Activated CD4-positive, alpha-beta T cell treated with anti-CD3 and anti-CD28 coated beads, Interleukin-10, Interleukin-2, amounts not matched to agents 100 ng/mL and 50 ng/mL, durations not matched to agents 16 hours and 8 hours (primary cell): ENCODE data around the gene TMEM45A.
"Not testable (repeated sequence)": the region's sequence is repeated elsewhere in the genome, so short reads cannot be mapped to it uniquely, and the experiment has no call there.

Experiments
- DNase-seq: peaks from one replicate; pipeline ENCODE4 v3.0.0-alpha.2; 2020

Gene TMEM45A

DNA sequence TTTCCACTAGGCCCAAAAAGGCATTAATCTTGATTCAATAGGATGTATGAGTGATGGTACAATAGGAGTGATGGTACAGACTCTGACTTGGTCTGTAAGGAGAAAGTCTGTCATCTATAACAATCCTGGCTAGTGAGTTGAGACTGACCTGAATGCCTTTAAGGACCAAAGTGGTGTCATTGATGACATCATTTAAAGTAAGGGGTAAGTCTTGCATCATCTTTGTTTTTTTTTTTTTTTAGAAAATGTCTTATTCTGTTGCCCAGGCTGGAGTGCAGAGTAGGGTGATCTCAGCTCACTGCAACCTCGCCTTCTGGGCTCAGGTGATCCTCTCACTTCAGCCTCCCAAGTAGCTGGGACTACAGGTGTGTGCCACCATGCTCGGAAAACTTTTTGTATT is 5.6 kb upstream of the TMEM45A start:
- DNase-seq = no peak

DNA sequence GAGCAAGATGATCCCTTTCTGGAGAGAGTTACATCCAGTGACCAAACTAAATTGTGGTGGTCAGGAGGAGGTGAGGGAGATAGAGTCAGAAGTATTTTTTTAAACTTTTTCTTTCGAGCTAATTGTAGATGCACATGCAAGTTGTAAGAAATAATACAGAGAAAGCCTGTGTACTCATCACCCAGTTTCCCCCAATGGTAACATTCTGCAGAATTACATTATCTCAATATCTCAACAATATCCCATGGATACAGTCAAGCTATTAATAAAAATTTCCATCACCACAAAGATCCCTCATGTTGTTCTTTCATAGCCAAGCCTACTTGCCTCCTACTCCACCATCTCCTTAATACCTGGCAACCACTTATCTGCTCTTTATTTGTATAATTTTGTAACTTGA is 3.3 kb upstream of the TMEM45A start:
- no peak for DNase-seq

DNA sequence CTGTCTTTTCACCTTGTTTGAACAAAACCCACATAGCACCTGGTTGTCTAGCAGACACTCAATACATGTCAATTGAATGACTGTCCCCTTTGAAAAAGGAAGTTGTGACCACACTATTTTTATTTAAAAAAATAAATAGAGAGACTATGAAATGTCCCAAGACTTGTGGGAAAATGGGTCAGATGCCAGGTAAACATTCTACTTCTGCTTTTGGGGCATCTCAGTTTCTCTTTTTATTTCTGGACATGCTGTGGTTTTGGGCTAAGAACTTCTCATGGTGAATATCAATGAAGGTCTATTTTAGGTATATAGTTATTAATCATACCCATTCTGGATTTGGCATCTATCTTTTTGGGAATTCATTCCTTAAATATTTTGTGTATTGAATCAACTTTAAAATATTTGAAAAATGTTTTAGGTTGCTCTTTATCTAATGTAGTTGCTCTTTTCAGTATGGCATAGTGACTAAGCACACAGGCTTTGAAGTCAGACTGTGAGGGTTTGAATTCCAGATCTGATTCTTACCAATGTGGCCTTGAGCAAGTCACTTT is 4.4 kb downstream of the TMEM45A start:
- DNase-seq = no peak

DNA sequence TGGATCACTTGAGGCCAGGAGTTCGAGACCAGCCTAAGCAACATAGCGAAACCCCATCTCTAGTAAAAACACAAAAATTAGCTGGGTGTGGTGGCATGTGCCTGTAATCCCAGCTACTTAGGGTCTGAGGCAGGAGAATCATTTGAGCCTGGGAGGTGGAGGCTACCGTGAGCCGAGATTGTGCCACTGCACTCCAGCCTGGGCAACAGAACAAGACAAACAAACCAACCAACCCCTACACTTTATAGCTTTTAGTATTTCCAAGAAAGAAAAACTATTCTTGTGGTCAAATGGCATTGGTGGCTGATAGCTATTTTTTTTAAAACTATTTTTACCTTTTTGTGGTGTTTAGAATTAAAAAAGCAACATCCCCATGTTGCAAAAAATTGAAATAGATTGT is 7.2 kb downstream of the TMEM45A start:
- DNase-seq = no peak

DNA sequence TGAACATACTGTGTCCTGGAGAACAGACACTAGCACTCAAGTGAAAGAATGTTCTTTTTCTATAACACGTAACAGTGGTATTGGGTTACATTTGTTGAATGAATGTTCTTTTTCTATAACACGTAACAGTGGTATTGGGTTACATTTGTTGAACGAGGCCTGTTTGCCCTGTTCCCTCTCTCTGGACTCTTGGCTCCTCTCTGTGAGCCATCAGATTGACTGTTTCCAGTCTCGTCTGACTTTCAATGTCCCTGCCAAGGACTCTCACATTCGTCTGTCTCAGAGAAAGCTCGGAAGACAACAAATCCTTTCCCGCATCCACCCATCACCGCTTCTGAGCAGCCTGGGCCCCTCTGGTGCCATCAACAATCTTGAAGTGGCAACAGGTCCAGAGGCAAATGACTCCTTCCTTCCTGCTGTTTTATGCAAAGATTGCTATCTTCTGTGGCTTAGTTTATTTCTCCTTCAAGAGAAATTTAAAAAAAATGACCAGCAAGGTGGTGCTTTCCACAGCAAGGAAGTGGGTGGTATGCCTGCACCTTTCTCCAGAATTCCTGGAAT is 8.0 kb downstream of the TMEM45A start:
- DNase-seq = no peak

DNA sequence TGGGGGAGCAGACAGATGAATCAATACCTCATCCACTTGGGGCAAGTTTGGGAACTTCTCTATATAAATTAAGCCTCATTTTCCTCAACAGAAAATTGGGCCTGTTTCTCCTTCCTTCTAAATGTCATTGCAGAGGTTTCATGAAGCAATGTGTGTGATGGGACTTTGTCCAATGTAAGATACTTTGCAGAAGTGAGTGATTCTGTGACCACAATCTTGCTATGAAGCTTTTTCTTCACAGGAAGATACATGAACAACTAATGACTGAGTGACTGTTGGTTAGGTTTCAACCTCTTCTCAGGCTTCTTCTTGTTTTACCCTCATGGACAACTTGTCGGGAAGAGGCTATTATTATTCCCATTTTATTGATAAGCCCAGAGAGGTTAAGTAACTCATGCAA is 11.0 kb downstream of the TMEM45A start:
- no peak for DNase-seq

DNA sequence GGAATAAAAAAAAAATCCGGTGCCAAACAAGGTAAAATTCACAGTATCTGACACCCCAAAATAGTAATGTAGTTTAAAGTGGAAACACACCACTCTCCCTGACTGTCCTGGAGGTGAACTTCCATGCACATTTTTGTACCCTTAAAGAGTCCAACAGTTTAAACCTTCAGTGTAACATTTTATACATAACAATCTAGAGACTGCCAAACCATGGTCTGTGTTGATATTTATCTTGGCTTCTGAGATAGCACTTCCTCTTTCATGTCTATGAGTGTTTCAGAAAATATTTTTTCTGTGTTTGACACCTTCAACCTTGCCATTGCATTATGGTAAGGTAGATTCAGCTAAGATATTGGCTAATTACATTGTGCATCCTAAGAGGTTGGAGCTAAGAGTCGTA is 13.9 kb downstream of the TMEM45A start:
- no peak for DNase-seq

DNA sequence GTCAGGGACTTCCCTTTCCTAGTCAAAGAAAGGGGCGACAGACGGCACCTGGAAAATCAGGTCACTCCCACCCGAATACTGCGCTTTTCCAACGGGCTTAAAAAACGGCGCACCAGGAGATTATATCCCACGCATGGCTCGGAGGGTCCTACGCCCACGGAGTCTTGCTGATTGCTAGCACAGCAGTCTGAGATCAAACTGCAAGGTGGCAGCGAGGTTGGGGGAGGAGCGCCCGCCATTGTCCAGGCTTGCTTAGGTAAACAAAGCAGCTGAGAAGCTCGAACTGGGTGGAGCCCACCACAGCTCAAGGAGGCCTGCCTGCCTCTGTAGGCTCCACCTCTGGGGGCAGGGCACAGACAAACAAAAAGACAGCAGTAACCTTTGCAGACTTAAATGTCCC is 17.4 kb downstream of the TMEM45A start:
- DNase-seq = not testable (repeated sequence)

DNA sequence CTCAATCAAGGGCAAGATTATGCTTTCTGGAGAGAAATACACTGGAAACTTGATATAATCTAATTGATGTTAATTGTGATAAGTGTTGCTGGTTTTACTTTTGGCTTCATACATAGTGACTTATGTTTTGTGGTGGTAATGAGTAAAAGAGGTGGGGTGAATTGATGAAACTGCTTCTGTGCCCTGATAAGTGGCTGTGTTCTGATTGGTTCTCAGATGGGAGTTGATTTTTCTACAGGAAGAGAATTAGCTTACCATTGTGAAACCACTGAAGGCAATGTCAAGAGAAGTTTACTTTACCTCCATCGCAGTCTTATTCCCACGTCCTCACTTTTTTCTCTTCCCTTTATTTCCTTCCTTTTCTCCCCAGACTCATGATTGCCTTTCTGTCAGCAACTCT is 23.8 kb downstream of the TMEM45A start:
- DNase-seq = no peak

DNA sequence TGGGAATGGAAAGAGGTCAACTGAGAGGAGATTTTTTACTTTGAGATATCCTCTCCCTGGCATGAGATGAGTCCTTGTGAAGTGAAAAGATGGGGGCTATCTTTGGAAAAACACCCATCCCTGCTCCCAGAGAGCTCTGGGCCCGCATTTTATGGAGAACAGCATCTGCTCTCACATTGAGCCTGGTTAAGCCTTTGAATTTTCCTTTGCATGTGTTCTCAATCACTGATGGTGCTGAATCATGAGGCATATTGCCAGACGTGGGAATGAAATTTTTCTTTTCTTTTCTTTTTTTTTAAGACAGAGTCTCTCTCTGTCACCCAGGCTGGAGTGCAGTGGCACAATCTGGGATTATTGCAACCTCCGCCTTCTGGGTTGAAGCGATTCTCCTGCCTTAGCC is 24.4 kb downstream of the TMEM45A start:
- no peak for DNase-seq

DNA sequence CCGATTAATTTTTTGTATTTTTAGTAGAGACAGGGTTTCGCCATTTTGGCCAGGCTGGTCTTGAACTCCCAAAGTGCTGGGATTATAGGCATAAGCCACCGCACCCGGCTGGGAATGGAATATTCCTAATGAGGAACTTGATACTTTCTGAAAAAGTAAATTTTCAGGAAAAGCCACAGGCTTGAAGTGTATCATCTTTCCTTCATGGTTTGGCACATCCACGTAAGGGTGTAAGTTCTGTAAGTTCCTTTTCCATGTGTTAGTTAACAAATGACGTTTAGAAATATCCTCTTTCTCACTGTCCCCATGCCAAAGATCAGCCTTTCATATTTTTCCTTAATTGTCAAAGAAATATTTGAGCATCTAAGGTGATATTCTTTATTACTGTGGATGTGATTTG is 24.9 kb downstream of the TMEM45A start:
- no peak for DNase-seq

DNA sequence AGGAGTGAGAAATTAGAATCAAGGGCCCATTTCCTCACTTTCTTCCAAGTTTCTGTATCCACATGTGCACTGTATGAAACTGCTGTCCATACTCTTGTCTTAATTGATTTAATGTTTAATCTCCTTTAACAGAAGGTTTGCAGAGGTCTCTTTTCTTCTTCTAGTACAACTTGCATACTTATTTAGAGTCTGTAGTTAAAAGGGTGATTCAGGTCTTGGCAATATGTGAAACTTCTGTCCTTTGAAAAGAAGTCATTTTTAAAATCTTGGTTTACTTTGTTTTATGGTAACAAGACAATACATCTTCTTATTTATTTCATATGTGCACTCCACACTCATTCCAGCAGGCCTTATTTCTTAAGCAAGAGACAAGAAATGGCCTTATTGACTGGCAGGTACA is 25.8 kb downstream of the TMEM45A start:
- no peak for DNase-seq

DNA sequence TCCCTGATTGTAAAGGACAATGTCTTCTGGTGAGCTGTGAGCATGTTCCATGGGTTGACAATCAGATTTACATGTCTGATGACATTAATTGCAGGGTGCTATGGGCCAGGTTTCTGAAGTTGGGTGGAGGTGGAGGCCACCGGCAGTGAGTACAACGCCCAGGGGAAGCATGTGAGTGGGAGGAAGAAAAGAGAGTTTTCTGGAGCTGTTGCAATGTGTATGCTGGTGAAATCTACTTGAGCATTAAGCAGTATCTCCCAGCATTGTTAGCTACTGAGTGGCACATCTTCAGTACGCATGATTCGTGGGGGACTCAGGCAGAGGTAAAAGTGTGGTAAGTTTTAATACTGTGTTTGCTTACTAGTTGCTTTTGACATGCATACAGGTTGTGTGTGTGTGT is 26.6 kb downstream of the TMEM45A start:
- no peak for DNase-seq

DNA sequence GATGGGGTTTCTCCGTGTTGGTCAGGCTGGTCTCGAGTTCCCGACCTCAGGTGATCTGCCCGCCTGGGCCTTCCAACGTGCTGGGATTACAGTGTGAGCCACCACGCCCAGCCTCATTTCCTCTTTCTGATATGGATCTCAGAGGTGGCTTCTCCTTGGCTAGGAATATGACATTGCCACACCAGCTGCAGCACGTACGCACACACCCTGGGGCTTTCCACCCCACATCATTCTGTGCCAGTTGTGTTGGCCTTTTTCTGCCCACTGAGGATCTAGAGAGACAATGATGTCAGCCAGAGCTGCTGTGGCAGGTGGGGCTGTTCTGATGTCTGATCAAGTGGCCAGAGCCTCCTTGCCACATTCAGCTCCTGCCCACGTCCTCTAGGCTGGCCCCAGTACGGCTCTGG is 29.0 kb downstream of the TMEM45A start:
- no peak for DNase-seq

DNA sequence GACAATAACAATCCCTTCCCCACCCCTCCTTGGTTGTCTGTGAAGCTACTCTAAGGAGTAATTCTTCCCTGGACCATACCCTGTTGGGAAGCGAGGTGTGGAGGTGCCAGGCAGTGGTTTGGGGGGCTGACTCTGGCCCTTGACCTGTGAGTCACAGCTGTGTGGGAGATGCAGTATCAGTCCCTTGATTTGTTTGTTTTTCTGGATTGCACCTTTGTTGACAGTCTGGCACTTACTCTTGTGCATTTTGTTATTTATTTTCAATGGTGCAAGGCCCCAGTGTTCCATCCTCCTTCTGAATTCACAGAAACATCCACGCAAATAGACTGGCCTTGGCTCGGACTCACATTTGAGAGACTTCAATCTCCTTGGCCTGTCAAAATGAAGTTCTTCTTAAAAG is 29.7 kb downstream of the TMEM45A start:
- DNase-seq = no peak

DNA sequence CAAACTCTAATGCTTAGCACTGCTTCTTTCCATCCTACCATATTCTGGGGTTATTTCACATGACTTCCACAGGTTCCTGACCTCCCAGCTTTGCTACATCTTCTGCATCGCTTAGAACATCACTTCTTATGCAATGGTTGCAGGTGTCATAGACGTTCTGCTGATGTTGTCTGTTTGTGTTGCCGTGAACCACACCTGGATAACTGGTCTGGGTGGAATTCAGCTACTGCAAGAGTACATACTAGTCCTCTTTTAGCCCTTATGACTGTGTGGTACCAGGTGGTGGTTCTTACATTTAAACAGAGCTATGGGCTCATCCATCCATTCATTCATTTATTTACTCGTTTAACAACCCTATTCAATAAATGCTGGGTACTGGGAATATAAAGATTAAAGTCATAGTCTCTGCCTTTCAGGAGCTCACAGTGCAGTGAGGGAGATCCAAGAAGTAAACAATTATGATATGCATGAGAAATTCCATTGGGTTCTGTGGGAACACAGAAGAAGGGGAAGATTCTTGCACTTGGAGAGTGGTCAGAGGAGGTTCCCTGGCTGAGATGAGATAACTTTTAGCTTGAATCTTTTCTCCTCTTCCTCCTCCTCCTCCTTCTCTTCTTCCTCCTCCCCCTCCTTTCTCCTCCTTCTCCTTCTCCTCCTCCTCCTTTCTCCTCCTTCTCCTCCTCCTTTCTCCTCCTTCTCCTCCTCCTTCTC is 30.8 kb downstream of the TMEM45A start:
- DNase-seq = no peak

DNA sequence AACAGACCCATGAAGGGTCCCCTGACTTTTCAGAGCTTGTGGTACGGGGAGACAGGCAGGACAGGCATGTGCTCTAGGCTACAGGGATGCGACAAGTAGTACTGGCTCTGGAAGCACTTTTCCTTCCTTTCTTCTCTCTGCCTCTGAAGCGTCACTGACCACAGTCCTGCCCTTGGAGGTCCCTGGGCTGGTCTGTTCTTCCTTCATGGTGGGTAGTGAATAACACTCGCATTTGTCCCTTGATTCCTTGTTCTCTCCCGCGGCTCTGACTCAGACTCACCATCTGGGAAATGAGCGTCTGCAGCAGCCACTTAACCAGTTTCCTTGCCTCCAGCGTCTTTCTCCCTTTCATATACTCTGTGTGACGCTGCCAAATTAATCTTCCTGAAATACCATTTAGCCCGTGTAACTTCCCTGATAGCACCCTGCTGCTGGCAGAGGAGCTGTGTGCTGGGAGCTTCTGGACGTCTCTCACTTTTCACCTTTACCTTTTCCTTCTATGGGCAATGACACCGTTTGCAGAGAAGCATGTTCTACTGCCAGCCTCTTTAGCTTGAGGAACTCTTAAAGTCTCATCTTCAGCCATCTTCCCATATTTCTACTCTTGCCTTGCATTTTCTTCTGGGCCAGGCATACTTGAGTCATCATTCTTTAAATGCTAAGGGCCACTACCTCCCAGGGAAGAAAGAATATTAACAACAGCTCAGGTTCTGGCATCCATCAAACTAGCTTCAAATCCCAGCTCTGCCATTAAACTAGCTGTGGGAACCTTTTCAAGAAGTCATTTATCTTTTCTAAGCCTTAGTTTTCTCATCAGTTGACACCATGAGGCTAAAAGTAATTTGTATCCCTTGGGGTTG is 33.6 kb downstream of the TMEM45A start:
- no peak for DNase-seq

DNA sequence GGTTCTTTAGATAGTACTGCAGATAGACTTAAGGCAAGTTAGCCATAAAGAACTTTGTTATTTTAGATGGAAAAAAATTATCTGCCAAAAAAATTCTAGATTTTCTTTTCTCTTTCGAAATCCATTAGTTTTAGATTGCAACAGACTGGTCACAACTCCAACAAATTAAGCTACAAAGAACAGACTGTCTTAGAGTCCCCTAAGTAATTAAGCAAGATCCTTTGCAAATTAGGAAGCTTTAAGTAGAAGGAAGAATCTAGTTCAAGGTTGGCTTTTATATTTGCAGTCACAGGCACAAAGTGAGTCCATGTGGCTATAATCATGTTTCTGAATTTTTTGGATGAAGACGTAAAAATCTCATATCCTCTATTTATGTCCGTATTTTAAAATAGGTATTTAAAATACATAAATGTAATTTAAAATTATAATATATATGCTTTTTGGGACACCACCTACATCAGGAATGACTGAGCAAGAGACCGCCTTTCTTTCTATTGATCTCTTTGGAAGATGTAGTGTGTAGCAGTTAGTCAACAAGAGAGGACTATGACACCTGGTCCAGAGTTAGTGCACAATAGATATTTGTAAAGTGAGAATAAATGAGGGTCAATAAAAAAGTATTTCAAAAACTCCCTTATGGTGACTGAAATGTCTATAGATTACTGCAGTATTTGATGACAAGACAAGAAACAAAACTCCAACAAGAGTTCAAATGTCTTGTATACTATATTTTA is 34.4 kb downstream of the TMEM45A start:
- DNase-seq = no peak

DNA sequence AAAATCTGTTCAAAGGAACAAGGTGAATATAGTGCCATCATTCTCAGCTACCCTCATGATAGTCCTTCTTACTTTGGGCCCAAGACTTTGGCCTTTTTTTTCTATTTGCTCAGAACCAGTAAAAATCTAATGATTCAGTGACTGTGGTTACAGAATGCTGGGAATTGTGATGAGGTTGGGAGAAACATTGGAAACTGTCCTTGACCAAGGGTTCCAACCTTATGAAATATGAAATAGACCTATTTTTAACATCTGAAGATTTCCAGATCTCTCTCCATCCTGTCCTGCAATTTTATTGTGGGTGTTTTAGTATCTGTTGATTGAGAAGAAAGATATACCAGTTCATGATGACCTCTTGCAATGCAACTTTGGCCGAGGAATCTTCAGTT is 34.9 kb downstream of the TMEM45A start:
- DNase-seq = no peak

DNA sequence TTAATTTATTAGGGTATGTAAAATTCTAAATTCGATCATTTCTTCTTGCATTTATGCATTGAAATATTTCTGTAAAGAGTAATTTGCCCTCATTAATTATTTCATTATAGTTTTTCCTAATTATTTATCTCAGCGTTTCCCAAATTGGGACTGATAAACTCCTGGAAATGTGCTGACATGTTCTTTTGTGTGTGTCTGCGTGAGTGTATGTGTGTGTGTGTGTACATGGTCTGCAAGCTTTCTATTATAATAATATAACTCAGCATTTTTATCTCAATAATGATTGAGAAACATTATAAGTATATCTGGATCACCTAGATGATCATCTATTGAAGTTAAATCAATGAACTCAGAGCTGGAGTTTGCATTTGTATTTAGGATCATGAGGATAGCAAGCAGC is 38.7 kb downstream of the TMEM45A start:
- no peak for DNase-seq

DNA sequence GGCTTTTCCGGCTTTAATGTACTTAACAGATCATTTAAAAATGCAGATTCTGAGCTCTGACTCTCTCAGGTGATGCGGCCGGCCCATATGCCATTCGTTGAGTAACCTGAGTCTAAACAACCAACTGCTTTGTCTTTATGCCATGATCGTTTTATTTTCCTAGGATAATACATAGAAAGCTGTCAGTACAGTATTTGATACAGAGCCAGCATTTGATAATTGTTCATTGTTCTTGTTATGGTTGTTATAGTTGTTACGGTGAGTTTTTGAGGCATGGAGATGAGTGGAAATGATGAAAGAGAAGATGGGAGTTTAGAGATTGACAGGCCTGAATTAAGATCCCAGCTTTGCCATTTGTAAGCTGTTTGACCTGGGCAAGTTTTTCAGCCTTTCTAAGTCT is 40.0 kb downstream of the TMEM45A start:
- no peak for DNase-seq

DNA sequence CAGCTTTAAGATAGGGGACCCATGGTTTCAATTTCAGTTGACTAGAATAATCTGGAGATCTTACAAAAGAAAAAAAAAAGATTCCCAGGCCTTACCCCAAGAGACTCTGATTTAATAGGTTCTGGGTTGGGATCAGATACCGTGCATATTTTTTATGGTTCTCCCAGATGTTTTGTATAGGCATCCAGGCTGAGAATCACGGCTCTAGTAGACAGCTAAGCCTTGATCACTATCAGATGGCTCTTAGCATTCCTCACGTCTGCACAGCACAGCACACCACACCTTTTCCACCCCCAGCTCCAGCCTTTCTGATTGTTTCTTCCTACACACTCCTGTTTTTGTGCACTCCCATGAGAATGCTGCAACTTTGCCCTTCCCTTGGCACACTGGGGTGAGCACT is 40.8 kb downstream of the TMEM45A start:
- DNase-seq = no peak

DNA sequence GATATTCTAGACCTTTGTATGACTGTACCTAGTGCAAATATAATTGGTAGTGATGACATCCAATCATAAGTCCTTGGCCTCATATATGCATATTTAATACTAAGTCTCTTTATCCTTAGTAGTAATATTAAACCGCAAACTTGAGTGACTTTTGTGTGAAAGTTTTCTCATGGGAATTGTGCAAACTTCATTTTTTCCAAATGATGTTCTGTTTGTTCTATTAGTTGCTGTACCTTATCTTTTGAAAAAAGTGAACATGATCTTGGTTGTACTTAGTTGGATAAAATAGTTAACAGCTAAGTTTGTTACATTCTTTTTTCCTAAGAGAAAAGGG is 43.2 kb downstream of the TMEM45A start:
- DNase-seq = no peak
